Lower leg skin (tissue), 4 donors: ENCODE data around the gene CFAP221. TPM values are rescaled to one million over a fixed set of nuclear protein-coding genes. Genes with fewer than 3 reads are reported as not detected.

Experiments
- DNase-seq, 2 donors: peaks; one replicate each; pipeline ENCODE4 v3.0.0-alpha.2; 2019; ENCODE audit warnings: low spot score in 2 of 2
- H3K4me3 ChIP-seq: fragments of 200-600 bp; sonication (generic); 2 replicates; pipeline ENCODE4 v1.5.1; 2017; ENCODE audit warnings: mild to moderate bottlenecking, low read depth; ENCODE audit not compliant: poor library complexity, severe bottlenecking
- CTCF ChIP-seq, 3 donors: fragments of 450-650 bp; IDR thresholded peaks; one replicate each; pipeline ENCODE4 v1.5.1; 2016; ENCODE audit warnings: antibody characterized with exemption in 3 of 3, mild to moderate bottlenecking in 3 of 3, moderate library complexity in 2 of 3
- POLR2A ChIP-seq, 2 donors: fragments of 450-650 bp; IDR thresholded peaks; one replicate each; pipeline ENCODE4 v1.6.1; 2016 to 2017; ENCODE audit warnings: antibody characterized with exemption in 2 of 2, mild to moderate bottlenecking in 1 of 2, moderate library complexity in 1 of 2
- WGBS, 2 donors: methylation state at CpG; one replicate each; pipeline ENCODE4 v1.1.5; 2018; 5-methylcytosine and 5-hydroxymethylcytosine counted together
- intact Hi-C: fragments of 100-400 bp; cut with DNase I; formaldehyde crosslinking; loops from one replicate; pipeline ENCODE4 v1.15.0; 2023; ENCODE audit warnings: low total_unique reads
- total RNA-seq, 4 donors: library from RNA; depleted of rRNA; stranded (reverse); fragments of >200 nt; gene quantifications; one replicate each; pipeline ENCODE4 v1.1.0, GENCODE V29; 2016

The CFAP221 gene
- total RNA-seq, 4 donors from 2014 or later: not detected

DNA sequence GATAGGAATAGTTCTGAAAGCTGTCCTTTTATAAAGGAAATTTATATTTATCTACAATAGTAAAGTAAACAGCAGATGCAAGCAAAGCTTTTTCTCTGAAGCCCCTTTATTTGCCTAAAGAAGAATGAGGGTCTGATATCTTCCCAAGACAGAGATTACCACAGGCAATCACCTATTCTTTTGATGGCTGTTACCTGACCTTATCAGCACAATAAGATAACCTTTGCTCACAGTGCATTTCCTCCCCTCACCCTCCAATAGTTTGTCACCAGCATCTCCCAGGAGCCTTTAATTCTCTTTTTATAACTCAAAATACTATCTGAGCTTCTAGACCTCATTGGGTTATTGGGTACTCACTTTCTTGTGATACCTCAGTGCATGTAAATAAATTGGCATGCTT is 6.5 kb upstream of the CFAP221 start:
- no peak for DNase-seq
- intact Hi-C loops: no loop called here
- TF ChIP-seq POLR2A (IDR thresholded peaks at IDR 0.05): no peak
- no peak for TF ChIP-seq CTCF (IDR thresholded peaks at IDR 0.05)
- H3K4me3 ChIP-seq: no peak overlapping the region

DNA sequence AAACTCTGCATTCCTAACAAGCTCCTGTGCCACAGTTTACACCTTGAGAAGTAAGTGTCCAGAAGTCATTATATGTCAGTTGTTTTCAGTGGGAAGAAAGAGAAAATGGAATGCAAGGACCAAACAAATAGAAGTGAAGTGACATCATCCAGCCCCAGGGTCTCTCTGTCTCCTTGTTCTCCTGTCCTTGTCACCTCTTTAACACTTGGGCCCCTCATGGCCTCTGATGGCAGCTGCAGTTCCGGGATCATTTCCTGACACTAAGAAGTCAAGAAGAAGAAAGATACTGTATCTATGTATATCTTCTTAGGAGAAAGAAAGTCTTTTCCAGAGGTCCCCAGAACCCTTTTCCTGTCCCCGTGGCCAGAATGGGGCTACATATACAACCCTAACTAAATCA is 2.8 kb upstream of the CFAP221 start:
- intact Hi-C loops: no loop called here
- no peak for TF ChIP-seq CTCF (IDR thresholded peaks at IDR 0.05)
- no peak for TF ChIP-seq POLR2A (IDR thresholded peaks at IDR 0.05)
- H3K4me3 ChIP-seq: no peak overlapping the region
- no peak for DNase-seq
- 82 to 92% methylated on average over 2 of the region's 2 CpGs for WGBS, 2 donors

- intact Hi-C loops: no loop called here
- no peak overlapping the region for H3K4me3 ChIP-seq
- 65 to 68% methylated on average over 11 of the region's 11 CpGs for WGBS, 2 donors
Measured at GRCh38 chr2:119544939-119545475, 758 bp downstream of the CFAP221 start.

GRCh38 chr2:119545754-119546446 is 1.7 kb downstream of the CFAP221 start:
- 80 to 83% methylated on average over 6 of the region's 6 CpGs for WGBS, 2 donors
- no peak for DNase-seq
- H3K4me3 ChIP-seq: no peak overlapping the region
- no peak for TF ChIP-seq POLR2A (IDR thresholded peaks at IDR 0.05)
- TF ChIP-seq CTCF (IDR thresholded peaks at IDR 0.05): no peak
- intact Hi-C loops: no loop called here

More at GRCh38 chr2:119544939-119545475, 758 bp downstream of the CFAP221 start:
- no peak for TF ChIP-seq CTCF (IDR thresholded peaks at IDR 0.05)
- TF ChIP-seq POLR2A (IDR thresholded peaks at IDR 0.05): no peak
- no peak for DNase-seq

- intact Hi-C loops: no loop called here
- 82 to 91% methylated on average over 1 of the region's 1 CpG for WGBS, 2 donors
- no peak for DNase-seq
- TF ChIP-seq POLR2A (IDR thresholded peaks at IDR 0.05) (no peak), CTCF (IDR thresholded peaks at IDR 0.05) (no peak)
- no peak overlapping the region for H3K4me3 ChIP-seq
Measured at GRCh38 chr2:119546447-119546767, 2.2 kb downstream of the CFAP221 start.
